ENCODE data around the gene SLC12A8.

- TF ChIP-seq EP300 (IDR thresholded peaks at IDR 0.05; ENCODE audit: low read depth) (no peak), CTCF (IDR thresholded peaks at IDR 0.05) (no peak), POLR2AphosphoS5 (IDR thresholded peaks at IDR 0.05) (no peak), POLR2A (IDR thresholded peaks at IDR 0.05) (no peak)
Observed at GRCh38 chr3:125042725-125043406, 169.7 kb downstream of the SLC12A8 start.
